ENCODE results near the gene PRX. TPM values are rescaled to one million over a fixed set of nuclear protein-coding genes. Genes with fewer than 3 reads are reported as not detected.
A peak's percentile ranks its signal among the peaks of the same experiment; 100 is the strongest.

PRX gene
- total RNA-seq, 1 experiment from 2014 or later = 5.6 TPM

GRCh38 chr19:40422748-40423566 is 9.8 kb upstream of the PRX start:
- no peak for DNase-seq
- Histone ChIP-seq H3K36me3 (peaks cover 27% of the 10 kb centered on the region), H3K4me3 (no peak overlapping the region), H3K9me3 (no peaks in the 10 kb centered on the region), H3K27me3 (no peaks in the 10 kb centered on the region)

- Histone ChIP-seq H3K9me3 (no peaks in the 10 kb centered on the region), H3K27me3 (no peaks in the 10 kb centered on the region), H3K36me3 (peaks cover 27% of the 10 kb centered on the region), H3K4me3 (no peak overlapping the region)
- no peak for DNase-seq
Measured at GRCh38 chr19:40421993-40422747, 9.0 kb upstream of the PRX start.

- Histone ChIP-seq H3K9me3 (no peaks in the 10 kb centered on the region), H3K4me3 (peak overlapping the region; percentile 63), H3K27me3 (no peaks in the 10 kb centered on the region), H3K36me3 (peaks cover 27% of the 10 kb centered on the region)
- DNase-seq = peak; percentile 97
Measured at GRCh38 chr19:40420766-40421765, 7.9 kb upstream of the PRX start.

GRCh38 chr19:40420451-40420765 is 7.2 kb upstream of the PRX start:
- Histone ChIP-seq H3K4me3 (peak overlapping the region; percentile 63), H3K36me3 (peaks cover 27% of the 10 kb centered on the region), H3K9me3 (no peaks in the 10 kb centered on the region), H3K27me3 (no peaks in the 10 kb centered on the region)
- DNase-seq = no peak

GRCh38 chr19:40419780-40420179 is 6.6 kb upstream of the PRX start:
- no peak overlapping the region for H3K4me3 ChIP-seq
- H3K27me3 ChIP-seq = no peaks in the 10 kb centered on the region
- peaks cover 25% of the 10 kb centered on the region for H3K36me3 ChIP-seq
- DNase-seq = no peak
- no peaks in the 10 kb centered on the region for H3K9me3 ChIP-seq

- H3K36me3 ChIP-seq = peaks cover 21% of the 10 kb centered on the region
- H3K4me3 ChIP-seq = no peak overlapping the region
- DNase-seq = no peak
- no peaks in the 10 kb centered on the region for H3K9me3 ChIP-seq
- no peaks in the 10 kb centered on the region for H3K27me3 ChIP-seq
Measured at GRCh38 chr19:40419066-40419612, 6.0 kb upstream of the PRX start.

- H3K27me3 ChIP-seq = no peaks in the 10 kb centered on the region
- no peak overlapping the region for H3K4me3 ChIP-seq
- DNase-seq = no peak
- peaks cover 17% of the 10 kb centered on the region for H3K36me3 ChIP-seq
- no peaks in the 10 kb centered on the region for H3K9me3 ChIP-seq
Measured at GRCh38 chr19:40418040-40418439, 4.9 kb upstream of the PRX start.

- Histone ChIP-seq H3K36me3 (peaks cover 12% of the 10 kb centered on the region), H3K27me3 (no peaks in the 10 kb centered on the region), H3K4me3 (no peak overlapping the region), H3K9me3 (no peaks in the 10 kb centered on the region)
- DNase-seq = no peak
Measured at GRCh38 chr19:40417643-40417981, 4.4 kb upstream of the PRX start.

- no peak for DNase-seq
- Histone ChIP-seq H3K27me3 (no peaks in the 10 kb centered on the region), H3K9me3 (no peaks in the 10 kb centered on the region), H3K36me3 (peaks cover 7% of the 10 kb centered on the region), H3K4me3 (no peak overlapping the region)
Measured at GRCh38 chr19:40416918-40417642, 3.9 kb upstream of the PRX start.

GRCh38 chr19:40415768-40416167 is 2.6 kb upstream of the PRX start:
- Histone ChIP-seq H3K4me3 (no peak overlapping the region), H3K9me3 (no peaks in the 10 kb centered on the region), H3K36me3 (no peaks in the 10 kb centered on the region), H3K27me3 (no peaks in the 10 kb centered on the region)
- no peak for DNase-seq

- DNase-seq = no peak
- Histone ChIP-seq H3K36me3 (no peaks in the 10 kb centered on the region), H3K27me3 (no peaks in the 10 kb centered on the region), H3K4me3 (no peak overlapping the region), H3K9me3 (no peaks in the 10 kb centered on the region)
Measured at GRCh38 chr19:40414542-40415535, 1.7 kb upstream of the PRX start.

- H3K36me3 ChIP-seq = no peaks in the 10 kb centered on the region
- no peak overlapping the region for H3K4me3 ChIP-seq
- H3K9me3 ChIP-seq = no peaks in the 10 kb centered on the region
- no peaks in the 10 kb centered on the region for H3K27me3 ChIP-seq
- no peak for DNase-seq
Measured at GRCh38 chr19:40412866-40413265, 312 bp downstream of the PRX start.

- Histone ChIP-seq H3K9me3 (no peaks in the 10 kb centered on the region), H3K27me3 (no peaks in the 10 kb centered on the region), H3K4me3 (no peak overlapping the region), H3K36me3 (no peaks in the 10 kb centered on the region)
- DNase-seq = no peak
Measured at GRCh38 chr19:40411958-40412499, 1.1 kb downstream of the PRX start.

GRCh38 chr19:40411125-40411842 is 1.9 kb downstream of the PRX start:
- H3K36me3 ChIP-seq = no peaks in the 10 kb centered on the region
- H3K4me3 ChIP-seq = no peak overlapping the region
- H3K9me3 ChIP-seq = no peaks in the 10 kb centered on the region
- no peaks in the 10 kb centered on the region for H3K27me3 ChIP-seq
- DNase-seq = no peak
